ENCODE results near the gene CAB39.

GRCh38 chr2:230712443-230713330 is at the start of gene CAB39:
- TF ChIP-seq CTCF (IDR thresholded peaks at IDR 0.05) (peak; percentile 66 to 94 (median 90)), POLR2A (IDR thresholded peaks at IDR 0.05) (peak; percentile 84 to 90), EP300 (IDR thresholded peaks at IDR 0.05) (no peak)
